Esophagus (tissue), 2 donors: Measurements from ENCODE around the gene NR2F6. TPM values are rescaled to one million over a fixed set of nuclear protein-coding genes. Genes with fewer than 3 reads are reported as not detected.

Experiments
- H3K27ac ChIP-seq, 2 donors: one replicate each; pipeline ENCODE4 v1.5.1; 2013; ENCODE audit warnings: low read depth in 2 of 2, mild to moderate bottlenecking in 2 of 2, inconsistent platforms in 1 of 2, low read length in 1 of 2, moderate library complexity in 1 of 2
- H3K27me3 ChIP-seq, 2 donors: one replicate each; pipeline ENCODE4 v1.6.1; 2013; ENCODE audit warnings: low read length in 2 of 2, control low read depth in 1 of 2, mild to moderate bottlenecking in 1 of 2; ENCODE audit not compliant: insufficient read depth in 2 of 2, control insufficient read depth in 1 of 2
- H3K36me3 ChIP-seq, 2 donors: one replicate each; pipeline ENCODE4 v1.6.1; 2013; ENCODE audit warnings: low read length in 1 of 2; ENCODE audit not compliant: control insufficient read depth in 2 of 2, insufficient read depth in 2 of 2
- H3K4me1 ChIP-seq, 2 donors: one replicate each; pipeline ENCODE4 v1.6.1; 2013; ENCODE audit warnings: low read length in 1 of 2; ENCODE audit not compliant: control insufficient read depth in 2 of 2, insufficient read depth in 2 of 2
- H3K4me3 ChIP-seq, 2 donors: one replicate each; pipeline ENCODE4 v1.5.1; 2013; ENCODE audit warnings: low read length in 2 of 2, mild to moderate bottlenecking in 2 of 2, low read depth in 1 of 2, moderate library complexity in 1 of 2
- H3K9me3 ChIP-seq, 2 donors: one replicate each; pipeline ENCODE4 v1.6.1; 2013; ENCODE audit warnings: mild to moderate bottlenecking in 2 of 2, low read depth in 1 of 2, low read length in 1 of 2, moderate library complexity in 1 of 2; ENCODE audit not compliant: control insufficient read depth in 2 of 2, insufficient read depth in 1 of 2
- WGBS, 2 donors: extraction: QIAGEN DNeasy Blood & Tissue Kit; methylation state at CpG; one replicate each; pipeline ENCODE4 v1.1.7; 2013; 5-methylcytosine and 5-hydroxymethylcytosine counted together
- polyA plus RNA-seq, 2 donors: library from polyadenylated mRNA; stranded (reverse); fragments of 200-250 nt; gene quantifications; one replicate each; pipeline ENCODE4 v1.2.3, GENCODE V29; 2013
- donor health status: healthy with polysubstance abuse.
- donor health status: Bipolar disorder and iron deficiency.

The NR2F6 gene
- polyA plus RNA-seq, 2 donors, result 33.3 to 45.5 TPM

DNA sequence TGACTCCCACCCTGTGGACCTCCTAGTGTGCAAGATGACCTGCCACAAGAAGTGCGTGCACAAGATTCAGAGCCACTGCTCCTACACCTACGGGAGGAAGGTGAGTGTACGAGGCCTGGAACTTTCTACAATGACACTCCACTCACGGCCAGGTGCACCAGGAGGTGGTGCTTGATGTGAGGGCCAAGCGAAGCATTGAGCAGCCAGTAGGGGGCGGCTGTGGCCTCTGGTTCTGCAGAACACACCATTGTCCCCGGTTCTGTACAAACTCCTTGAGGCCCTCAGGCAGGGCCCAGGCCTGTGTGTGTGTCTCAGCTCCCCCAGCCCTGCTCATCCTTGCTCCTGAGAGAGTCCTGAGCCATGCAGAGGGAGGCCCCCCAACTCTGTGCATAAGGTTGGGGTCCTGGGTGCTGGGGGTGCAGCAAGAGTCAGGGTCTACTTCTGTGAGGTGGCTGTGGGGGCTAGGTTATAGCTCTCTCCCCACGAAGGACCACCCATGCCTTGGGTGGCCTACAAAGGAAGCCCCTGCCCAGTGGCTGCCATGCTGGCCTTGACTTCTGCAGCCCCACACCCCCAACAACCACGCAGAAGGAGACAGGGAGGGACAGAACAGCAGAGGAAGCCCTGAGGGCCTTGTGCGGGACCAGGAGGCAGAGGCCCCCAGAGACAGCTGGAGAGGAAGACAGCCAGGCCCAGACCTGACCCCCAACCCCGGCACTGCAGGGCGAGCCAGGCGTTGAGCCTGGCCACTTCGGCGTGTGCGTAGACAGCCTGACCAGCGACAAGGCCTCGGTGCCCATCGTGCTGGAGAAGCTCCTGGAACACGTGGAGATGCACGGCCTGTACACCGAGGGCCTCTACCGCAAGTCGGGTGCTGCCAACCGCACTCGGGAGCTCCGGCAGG, 40.2 kb downstream of the NR2F6 start:
- peaks cover 18 to 59% of the 10 kb centered on the region in 2 donors for H3K36me3 ChIP-seq

DNA sequence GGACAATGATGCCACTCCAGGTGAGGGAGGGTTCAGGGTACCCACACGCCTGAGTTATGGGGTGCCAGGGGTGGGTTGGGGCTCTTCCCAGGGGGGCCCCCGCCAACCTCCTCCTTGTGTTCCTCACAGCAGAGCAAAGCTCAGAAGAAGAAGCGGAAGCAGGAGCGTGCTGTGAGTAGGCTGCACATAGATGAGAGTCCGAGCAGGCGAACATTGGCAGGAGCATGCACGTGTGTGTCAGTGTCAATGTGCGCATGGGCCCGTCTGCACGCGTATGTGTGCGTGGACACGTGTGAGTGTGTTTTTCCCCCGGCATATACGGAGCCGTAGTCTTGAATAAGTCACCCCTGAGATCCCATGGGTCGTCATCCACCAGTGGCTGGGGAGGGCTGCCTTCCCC, 43.0 kb downstream of the NR2F6 start:
- no peak overlapping the region for H3K27ac ChIP-seq
- H3K27me3 ChIP-seq, result no peaks in the 10 kb centered on the region
- H3K9me3 ChIP-seq, result peaks cover 0 to 6% of the 10 kb centered on the region in 2 donors
- no peak overlapping the region for H3K4me3 ChIP-seq
- peaks cover 0 to 2% of the 10 kb centered on the region in 2 donors for H3K4me1 ChIP-seq
- WGBS, 2 donors, result 90 to 92% methylated on average over 17 of the region's 17 CpGs
- peaks cover 18 to 53% of the 10 kb centered on the region in 2 donors for H3K36me3 ChIP-seq

More for the DNA sequence above, 40.2 kb downstream of the NR2F6 start:
- Histone ChIP-seq H3K4me3 (no peak overlapping the region), H3K4me1 (peaks cover 0 to 11% of the 10 kb centered on the region in 2 donors), H3K27ac (no peak overlapping the region), H3K9me3 (peaks cover 0 to 6% of the 10 kb centered on the region in 2 donors), H3K27me3 (no peaks in the 10 kb centered on the region)
- WGBS, 2 donors, result 81 to 82% methylated on average over 27 of the region's 27 CpGs

DNA sequence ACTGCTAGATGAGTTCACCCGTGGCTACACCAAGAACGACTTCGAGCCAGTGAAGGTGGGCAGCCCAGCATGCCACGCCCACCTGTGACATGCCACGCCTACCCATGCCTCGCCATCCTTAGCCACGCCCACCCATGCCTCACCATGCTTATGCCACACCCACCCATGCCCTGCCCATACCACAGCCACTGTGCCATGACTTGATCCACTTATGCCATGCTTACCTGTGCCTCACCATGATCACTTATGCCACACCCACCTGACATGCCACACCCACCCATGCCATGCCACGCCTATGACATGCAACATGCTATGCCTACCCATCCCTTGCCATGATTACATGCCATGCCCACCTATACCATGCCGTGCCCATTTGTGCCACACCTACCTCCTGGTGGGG, 43.5 kb downstream of the NR2F6 start:
- WGBS, 2 donors, result 81 to 85% methylated on average over 9 of the region's 9 CpGs
- Histone ChIP-seq H3K36me3 (peaks cover 18 to 57% of the 10 kb centered on the region in 2 donors), H3K4me3 (no peak overlapping the region), H3K27me3 (no peaks in the 10 kb centered on the region), H3K27ac (no peak overlapping the region), H3K4me1 (peaks cover 0 to 2% of the 10 kb centered on the region in 2 donors), H3K9me3 (peaks cover 0 to 6% of the 10 kb centered on the region in 2 donors)

DNA sequence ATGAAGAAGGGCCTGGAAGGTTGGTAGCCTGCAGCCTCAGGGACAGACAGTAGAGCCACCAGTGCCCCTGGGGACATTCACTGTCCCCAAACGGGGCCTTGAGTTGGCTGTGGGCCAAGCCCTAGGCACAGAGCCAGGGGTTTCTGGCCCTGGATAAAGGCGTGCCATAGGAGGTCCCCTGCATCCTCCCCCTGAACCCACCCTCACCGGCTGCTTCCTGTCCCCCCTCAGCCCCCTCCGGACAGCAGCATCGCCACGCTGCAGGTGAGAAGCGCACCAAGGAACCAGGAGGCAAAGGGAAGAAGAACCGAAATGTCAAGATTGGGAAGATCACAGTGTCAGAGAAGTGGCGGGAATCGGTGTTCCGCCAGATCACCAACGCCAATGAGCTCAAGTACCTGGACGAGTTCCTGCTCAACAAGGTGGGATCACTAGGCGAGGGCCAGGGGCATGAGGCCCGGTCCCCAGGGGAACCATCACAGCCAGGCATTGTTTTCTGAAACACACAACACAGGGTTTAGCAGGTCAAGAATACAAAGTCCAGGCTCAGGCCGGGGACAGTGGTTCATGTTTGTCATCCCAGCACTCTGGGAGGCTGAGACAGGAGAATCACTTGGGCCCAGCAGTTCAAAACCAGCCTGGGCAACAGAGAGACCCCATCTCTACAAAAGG, 45.2 kb downstream of the NR2F6 start:
- H3K4me1 ChIP-seq, result peaks cover 0 to 2% of the 10 kb centered on the region in 2 donors
- WGBS, 2 donors, result 83 to 87% methylated on average over 16 of the region's 16 CpGs
- peaks cover 0 to 6% of the 10 kb centered on the region in 2 donors for H3K9me3 ChIP-seq

DNA sequence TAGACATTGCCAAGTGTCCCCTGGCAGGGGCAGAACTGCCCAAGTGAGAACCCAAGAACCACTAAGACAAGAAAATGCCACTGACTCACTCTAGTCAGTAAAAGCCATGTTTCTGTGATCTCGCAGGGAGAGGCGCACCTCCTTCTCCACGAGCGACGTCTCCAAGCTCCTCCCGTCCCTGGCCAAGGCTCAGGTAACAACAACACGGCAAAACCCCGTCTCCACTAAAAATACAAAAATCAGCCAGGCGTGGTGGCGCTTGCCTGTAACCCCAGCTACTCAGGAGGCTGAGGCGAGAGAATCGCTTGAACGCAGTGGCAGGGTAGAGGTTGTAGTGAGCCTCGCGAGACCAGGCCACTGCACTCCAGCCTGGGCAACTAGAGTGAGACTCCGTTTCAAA, 48.1 kb downstream of the NR2F6 start:
- H3K9me3 ChIP-seq, result peaks cover 0 to 6% of the 10 kb centered on the region in 2 donors
- WGBS, 2 donors, result 95% methylated on average over 16 of the region's 16 CpGs
- no peak overlapping the region for H3K4me3 ChIP-seq
- no peaks in the 10 kb centered on the region for H3K27me3 ChIP-seq
- peaks cover 30 to 63% of the 10 kb centered on the region in 2 donors for H3K36me3 ChIP-seq
- peaks cover 0 to 2% of the 10 kb centered on the region in 2 donors for H3K4me1 ChIP-seq
- no peak overlapping the region for H3K27ac ChIP-seq

More for the DNA sequence above, 45.2 kb downstream of the NR2F6 start:
- Histone ChIP-seq H3K27me3 (no peaks in the 10 kb centered on the region), H3K4me3 (no peak overlapping the region), H3K27ac (no peak overlapping the region), H3K36me3 (peaks cover 18 to 46% of the 10 kb centered on the region in 2 donors)

DNA sequence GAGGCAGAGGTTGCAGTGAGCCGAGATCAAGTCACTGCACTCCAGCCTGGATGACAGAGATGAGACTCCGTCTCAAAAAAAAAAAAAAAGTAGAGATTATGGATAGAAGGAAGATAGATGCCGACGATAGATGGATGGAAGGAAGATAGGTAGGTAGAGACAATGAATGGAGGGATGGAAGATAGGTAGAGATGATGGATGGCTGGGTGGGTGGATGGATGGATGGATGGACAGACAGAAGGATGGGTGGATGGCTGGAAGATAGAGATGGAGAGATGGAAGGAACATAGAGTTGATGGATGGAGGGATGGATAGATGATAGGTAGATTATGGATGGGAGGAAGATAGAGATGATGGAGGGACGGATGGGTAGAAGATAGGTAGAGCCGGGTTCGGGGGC, 49.1 kb downstream of the NR2F6 start:
- H3K27me3 ChIP-seq, result no peaks in the 10 kb centered on the region
- no peaks in the 10 kb centered on the region for H3K4me1 ChIP-seq
- H3K4me3 ChIP-seq, result no peak overlapping the region
- 96% methylated on average over 7 of the region's 7 CpGs for WGBS, 2 donors
- H3K27ac ChIP-seq, result no peak overlapping the region
- H3K9me3 ChIP-seq, result no peaks in the 10 kb centered on the region
- H3K36me3 ChIP-seq, result peaks cover 23 to 58% of the 10 kb centered on the region in 2 donors

DNA sequence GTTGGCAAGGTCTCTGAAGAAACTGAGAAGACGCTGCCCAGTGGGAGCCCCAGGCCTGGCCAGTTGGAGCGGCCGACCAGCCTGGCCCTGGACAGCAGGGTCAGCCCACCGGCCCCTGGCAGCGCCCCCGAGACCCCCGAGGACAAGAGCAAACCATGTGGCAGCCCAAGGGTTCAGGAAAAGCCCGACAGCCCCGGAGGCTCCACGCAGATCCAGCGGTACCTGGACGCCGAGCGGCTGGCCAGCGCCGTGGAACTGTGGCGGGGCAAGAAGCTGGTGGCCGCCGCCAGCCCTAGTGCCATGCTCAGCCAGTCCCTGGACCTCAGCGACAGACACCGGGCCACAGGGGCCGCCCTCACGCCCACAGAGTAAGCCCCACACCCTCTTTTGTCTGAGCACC, 50.6 kb downstream of the NR2F6 start:
- Histone ChIP-seq H3K36me3 (peaks cover 22 to 55% of the 10 kb centered on the region in 2 donors), H3K27me3 (no peaks in the 10 kb centered on the region), H3K4me3 (no peak overlapping the region), H3K9me3 (no peaks in the 10 kb centered on the region), H3K27ac (no peak overlapping the region), H3K4me1 (no peaks in the 10 kb centered on the region)
- WGBS, 2 donors, result 98% methylated on average over 21 to 23 of the region's 23 CpGs

DNA sequence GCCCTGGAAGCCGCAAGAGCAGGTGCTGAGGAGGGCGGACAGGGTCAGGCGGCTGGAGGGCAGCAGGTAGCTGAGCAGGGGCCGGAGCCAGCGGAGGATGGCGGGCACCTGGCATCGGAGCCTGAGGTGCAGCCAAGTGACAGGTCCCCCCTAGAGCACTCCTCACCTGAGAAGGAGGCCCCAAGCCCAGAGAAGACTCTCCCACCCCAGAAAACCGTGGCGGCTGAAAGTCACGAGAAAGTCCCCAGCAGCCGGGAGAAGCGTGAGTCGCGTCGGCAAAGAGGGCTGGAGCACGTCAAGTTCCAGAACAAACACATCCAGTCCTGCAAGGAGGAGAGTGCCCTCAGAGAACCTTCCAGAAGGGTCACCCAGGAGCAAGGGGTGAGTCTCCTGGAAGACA, 51.1 kb downstream of the NR2F6 start:
- Histone ChIP-seq H3K4me1 (no peaks in the 10 kb centered on the region), H3K36me3 (peaks cover 22 to 53% of the 10 kb centered on the region in 2 donors), H3K9me3 (no peaks in the 10 kb centered on the region), H3K27ac (no peak overlapping the region), H3K27me3 (no peaks in the 10 kb centered on the region), H3K4me3 (no peak overlapping the region)
- 96 to 97% methylated on average over 16 of the region's 16 CpGs for WGBS, 2 donors

DNA sequence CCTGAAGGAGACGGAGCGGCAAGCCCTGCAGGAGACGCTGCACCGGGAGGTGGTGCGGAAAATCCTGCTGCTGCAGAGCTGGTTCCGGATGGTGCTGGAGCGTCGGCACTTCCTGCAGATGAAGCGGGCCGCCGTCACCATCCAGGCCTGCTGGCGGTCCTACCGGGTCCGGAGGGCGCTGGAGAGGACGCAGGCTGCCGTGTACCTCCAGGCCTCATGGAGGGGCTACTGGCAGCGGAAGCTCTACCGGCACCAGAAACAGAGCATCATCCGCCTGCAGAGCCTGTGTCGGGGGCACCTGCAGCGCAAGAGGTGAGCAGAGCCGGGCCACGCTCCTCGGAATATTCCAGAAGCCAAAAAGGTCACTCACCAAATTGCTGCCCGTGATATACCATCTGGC, 53.0 kb downstream of the NR2F6 start:
- H3K27ac ChIP-seq, result no peak overlapping the region
- no peak overlapping the region for H3K4me3 ChIP-seq
- no peaks in the 10 kb centered on the region for H3K4me1 ChIP-seq
- no peaks in the 10 kb centered on the region for H3K27me3 ChIP-seq
- peaks cover 25 to 53% of the 10 kb centered on the region in 2 donors for H3K36me3 ChIP-seq
- WGBS, 2 donors, result 97 to 99% methylated on average over 26 of the region's 26 CpGs
- H3K9me3 ChIP-seq, result no peaks in the 10 kb centered on the region
